HG03066 (cell line): ENCODE results near the gene VRTN.
A peak's percentile ranks its signal among the peaks of the same experiment; 100 is the strongest.
"Not testable (repeated sequence)": the region's sequence is repeated elsewhere in the genome, so short reads cannot be mapped to it uniquely, and the experiment has no call there.

Source experiments
- ATAC-seq: cut with Tn5 transposase; IDR thresholded peaks from one replicate; pipeline ENCODE4 v1.9.1; 2021; ENCODE audit warnings: low read depth; ENCODE audit not compliant: unreplicated experiment

VRTN gene

GRCh38 chr14:74348241-74348734 is at the start of gene VRTN:
TSS of gene VRTN (plus strand) at chr14:74348471. CDS start at chr14:74356784, 8,313 bp downstream.
- ATAC-seq, result no peak

DNA sequence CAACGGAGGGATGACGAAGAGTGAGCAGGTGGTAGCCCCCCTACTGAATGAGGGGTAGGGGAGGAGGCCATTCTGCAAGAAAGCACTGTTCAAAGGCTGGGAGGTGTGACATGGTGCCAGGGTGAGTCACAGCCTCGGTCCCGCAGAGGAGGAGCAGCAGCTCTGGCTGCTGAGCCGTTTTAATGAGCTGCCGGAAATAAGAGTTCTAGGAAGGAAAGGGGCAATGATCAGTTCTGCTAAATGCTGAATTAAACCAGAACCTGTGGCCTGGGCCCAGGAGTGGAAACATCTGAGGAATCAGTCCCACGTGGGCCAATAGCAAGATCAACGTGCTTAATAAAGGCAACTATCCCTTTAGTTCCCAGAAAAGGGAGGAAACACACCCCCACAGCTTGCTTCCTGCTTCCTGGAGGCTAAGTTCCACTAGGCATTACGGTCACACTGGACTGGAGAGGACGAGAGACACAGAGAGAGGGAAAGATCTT is 49.2 kb upstream of the VRTN start:
- ATAC-seq, result no peak

- no peak for ATAC-seq
Observed at GRCh38 chr14:74301594-74302151, 46.6 kb upstream of the VRTN start.

GRCh38 chr14:74302152-74302628 is 46.1 kb upstream of the VRTN start:
- ATAC-seq, result peak; percentile 48

- peak; percentile 97 for ATAC-seq
Observed at GRCh38 chr14:74302634-74303569, 45.4 kb upstream of the VRTN start, which contains the start of gene ABCD4. TSS of gene ABCD4 (minus strand) at chr14:74302934. CDS start at chr14:74302912, 22 bp downstream.

DNA sequence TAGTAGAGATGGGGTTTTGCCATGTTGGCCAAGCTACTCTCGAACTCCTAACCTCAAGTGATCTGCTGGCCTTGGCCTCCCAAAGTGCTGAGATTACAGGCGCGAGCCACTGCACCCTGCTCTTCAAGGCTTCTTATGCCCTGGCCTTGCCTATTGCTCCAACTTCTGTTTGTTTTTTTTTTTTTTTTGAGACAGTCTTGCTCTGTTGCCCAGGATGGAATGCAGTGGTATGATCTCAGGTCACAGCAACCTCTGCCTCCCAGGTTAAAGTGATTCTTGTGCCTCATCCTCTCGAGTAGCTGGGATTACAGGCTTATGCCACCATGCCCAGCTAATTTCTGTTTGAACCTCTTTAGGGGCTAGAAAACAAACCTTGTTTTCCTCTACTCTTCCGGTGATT is 39.6 kb upstream of the VRTN start:
- no peak for ATAC-seq

DNA sequence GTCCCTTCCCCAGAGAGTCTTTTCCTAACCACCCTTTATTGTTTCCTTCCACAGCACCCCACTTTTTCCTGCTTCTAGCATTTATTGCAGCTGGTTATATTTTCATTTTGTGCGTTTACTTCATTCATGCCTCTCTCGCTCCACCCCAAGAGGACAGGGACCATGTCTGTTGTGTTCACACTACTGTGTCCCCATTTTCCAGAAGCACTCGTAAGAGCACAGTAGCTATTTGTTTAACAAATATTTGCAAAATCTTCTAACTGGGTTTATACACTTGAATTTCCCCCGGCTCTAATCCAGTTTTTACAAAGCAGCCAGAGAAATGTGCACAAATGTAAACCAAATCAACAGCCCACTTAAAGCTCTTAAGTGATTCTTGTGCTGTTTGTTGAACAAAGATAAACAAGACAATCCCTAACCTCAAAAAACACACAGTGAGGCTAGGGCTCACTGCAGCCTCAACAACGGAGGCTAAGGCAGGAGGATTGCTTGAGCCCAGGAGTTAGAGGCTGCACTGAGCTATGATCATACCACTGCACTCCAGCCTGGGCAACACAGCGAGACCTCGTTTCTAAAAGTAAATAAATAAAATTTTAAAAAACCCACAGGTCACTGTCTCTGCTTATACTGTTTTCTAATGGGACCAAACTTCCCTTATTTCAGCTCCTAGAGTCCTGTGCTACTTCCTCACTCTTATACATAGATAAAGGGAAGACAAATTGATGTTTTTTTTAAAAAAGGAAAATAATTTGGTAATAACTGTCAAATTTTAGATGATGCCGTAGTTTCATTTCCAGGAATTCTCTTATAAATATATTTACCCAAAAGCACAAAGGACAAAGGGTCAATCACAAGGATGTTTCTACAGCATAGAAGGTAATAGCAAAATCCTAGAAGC is 38.9 kb upstream of the VRTN start:
- no peak for ATAC-seq

GRCh38 chr14:74312161-74312560 is 36.1 kb upstream of the VRTN start:
- ATAC-seq, result no peak

DNA sequence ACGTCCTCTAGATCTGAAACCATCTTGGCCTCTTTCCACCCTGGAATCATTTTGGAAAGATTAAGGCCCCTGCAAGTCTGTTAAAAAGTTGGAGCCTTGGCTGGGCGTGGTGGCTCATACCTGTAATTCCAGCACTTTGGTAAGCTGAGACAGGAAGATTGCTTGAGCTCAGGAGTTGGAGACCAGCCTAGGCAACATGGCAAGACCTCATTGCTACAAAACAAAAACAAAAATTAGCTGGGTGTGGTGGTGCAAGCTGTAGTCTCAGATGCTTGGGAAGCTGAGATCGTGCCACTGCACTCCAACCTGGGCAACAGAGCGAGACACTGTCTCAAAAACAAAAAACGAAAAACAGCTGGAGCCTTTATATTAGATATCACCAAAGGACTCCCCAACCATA is 34.7 kb upstream of the VRTN start:
- no peak for ATAC-seq

GRCh38 chr14:74314576-74314975 is 33.7 kb upstream of the VRTN start:
- no peak for ATAC-seq

- no peak for ATAC-seq
Observed at GRCh38 chr14:74324931-74325361, 23.3 kb upstream of the VRTN start.

- ATAC-seq, result no peak
Observed at GRCh38 chr14:74325446-74325845, 22.8 kb upstream of the VRTN start.

DNA sequence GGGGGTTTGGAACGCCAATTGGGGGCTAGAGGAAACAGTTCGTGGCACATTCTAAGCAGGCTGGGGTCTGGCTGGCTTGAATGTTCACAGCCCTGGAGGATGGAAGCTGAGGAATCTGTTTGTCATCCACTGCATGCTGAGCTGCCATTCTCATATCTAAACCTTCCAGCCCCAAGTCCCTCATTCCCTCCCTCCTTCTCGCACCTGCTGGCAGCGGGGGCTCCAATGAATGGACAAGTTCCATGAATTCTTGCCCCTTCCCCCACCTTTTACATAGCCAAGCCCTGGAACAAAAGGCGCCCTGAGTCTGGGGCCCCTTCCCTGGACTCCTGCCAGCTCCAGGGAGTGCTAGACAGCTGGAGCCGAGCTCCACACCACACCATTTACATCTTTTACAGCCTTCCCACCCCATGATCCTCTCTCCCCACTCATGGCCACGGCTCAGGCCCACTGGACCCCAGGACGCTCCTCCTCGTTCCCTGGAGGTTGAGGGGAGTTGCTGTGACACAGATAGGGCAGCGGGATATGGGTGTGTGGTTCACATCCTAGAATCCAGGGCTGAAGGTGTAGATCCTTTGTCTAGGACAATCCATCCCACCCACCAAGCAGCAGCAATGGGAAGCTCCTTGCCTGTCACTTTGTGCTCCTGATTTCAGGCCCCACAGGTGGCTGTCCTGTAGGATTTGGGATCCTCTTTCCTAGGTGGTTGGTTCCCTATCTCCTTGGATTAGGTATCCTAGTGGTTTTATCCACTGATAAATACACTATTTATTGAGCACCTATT is 21.7 kb upstream of the VRTN start:
- no peak for ATAC-seq

GRCh38 chr14:74329950-74330552 is 18.2 kb upstream of the VRTN start:
- ATAC-seq, result not testable (repeated sequence)

DNA sequence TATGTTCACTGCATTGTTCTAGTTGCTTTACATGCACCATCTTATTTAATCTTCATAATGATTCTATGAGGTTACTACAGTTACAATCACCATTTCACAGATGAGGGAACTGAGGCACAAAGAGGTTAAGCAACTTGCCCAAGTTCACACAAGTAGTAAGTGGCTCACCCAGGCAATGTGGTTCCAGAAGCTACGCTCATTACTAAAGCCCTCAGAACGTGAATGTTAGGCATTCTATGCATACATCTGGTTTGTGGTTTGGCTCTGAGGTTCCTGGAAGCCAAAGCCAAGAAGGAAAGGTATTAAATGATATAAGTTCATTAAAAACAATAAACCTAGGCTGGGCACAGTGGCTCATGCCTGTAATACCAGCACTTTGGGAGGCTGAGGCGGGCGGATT is 14.4 kb upstream of the VRTN start:
- ATAC-seq, result no peak

DNA sequence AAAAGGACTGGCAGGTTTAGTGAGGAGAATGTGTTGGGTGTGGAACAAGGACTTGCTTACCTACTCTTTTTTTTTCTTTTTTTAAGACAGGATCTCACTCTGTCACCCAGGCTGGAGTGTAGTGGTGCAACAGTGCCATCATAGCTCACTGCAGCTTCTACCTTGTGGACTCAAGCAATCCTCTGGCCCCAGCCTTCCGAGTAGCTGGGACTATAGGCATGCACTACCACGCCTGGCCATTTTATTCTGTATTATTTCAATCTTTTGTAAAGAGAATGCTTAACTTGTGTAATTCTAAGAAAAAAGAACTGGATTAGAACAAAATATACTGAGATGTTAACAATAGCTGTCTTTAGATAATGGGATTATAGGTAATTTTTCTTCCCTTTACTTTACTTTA is 1.9 kb upstream of the VRTN start:
- ATAC-seq, result no peak

DNA sequence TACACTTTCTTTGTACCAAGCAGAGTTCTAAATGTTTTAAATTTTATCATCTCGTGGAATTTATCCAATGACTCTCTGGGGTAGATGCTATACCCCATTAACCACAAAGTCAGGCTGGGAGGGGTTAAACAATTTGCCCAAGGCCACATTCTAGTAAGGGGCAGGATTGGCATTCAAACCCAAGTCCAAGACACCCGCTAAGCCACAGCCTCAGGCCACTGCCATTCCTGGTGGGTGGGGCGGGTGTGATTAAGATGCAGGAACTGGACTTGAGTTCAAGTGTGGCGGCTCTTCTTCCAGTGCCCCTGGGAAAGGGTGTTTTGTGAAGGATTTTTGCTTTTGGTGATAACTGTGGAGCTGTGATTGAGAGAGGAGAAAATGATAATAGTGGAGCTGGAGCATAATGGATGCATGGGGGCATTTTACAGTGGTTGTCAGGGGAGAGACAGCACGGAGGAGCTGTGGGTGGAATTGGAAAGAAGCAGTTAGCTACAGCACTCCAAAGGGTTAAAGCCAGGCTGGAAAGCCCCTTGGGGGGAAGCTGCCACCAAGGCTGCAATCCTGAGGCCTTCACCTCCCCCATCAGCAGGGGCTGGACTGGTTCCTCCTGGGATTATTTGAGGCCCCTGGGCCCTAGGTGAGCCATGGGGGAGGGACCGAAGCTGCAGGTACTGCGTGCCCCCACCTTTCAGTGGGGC is 1.0 kb upstream of the VRTN start:
- no peak for ATAC-seq

- no peak for ATAC-seq
Observed at GRCh38 chr14:74347795-74348100, 523 bp upstream of the VRTN start.
